Activated T-helper 1 cell treated with Interleukin-2 at 50 U/mL for 16 hours (primary cell): ENCODE results near the gene TRAIP.
A peak's percentile ranks its signal among the peaks of the same experiment; 100 is the strongest.
"Not testable (repeated sequence)": the region's sequence is repeated elsewhere in the genome, so short reads cannot be mapped to it uniquely, and the experiment has no call there.

Source experiments
- DNase-seq: peaks from one replicate; pipeline ENCODE4 v3.0.0-alpha.2; 2020; ENCODE audit warnings: low read depth

Gene TRAIP, protein sequence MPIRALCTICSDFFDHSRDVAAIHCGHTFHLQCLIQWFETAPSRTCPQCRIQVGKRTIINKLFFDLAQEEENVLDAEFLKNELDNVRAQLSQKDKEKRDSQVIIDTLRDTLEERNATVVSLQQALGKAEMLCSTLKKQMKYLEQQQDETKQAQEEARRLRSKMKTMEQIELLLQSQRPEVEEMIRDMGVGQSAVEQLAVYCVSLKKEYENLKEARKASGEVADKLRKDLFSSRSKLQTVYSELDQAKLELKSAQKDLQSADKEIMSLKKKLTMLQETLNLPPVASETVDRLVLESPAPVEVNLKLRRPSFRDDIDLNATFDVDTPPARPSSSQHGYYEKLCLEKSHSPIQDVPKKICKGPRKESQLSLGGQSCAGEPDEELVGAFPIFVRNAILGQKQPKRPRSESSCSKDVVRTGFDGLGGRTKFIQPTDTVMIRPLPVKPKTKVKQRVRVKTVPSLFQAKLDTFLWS

DNA sequence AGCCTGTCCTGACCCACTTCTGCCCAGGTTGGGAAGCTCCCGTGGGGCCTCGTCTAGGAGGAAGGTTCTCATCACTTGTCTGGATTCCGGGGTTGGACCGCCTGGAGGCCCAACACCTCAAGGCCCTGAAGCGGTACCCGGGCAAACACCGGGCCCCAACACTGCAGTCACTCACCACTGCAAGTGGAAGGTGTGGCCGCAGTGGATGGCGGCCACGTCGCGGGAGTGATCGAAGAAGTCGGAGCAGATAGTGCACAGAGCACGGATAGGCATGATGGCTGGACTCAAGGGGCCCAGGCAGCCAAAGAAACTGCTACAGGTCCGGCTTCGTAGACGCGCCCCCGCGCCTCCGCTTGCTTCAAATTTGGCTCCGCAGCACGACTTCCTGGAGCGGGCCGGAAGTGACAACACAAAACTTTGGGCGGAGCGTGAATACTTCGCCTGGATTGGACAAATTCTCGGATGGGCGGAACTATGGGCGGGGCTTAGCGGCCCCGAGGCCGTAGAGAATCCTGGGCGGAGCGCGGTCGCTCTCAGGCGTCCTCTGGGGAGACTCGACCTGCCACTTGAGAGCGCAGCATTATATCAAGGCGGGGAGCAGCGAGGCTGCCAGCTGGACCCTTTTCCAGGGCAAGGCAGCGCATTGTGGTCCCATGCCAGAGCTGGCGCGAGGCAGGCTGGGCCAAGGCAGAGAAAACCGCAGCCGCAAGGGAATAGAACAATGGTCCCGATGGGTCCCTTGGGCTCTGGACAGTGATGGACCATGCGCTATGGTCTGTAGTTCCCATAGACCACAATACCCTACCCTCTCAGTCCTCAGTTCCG is at the start of gene TRAIP:
Gene TRAIP, minus strand, starts transcription at position 384 of the 825 bp plus-strand sequence. Its CDS starts 111 bp downstream, at position 273.
- DNase-seq: peak; percentile 89

DNA sequence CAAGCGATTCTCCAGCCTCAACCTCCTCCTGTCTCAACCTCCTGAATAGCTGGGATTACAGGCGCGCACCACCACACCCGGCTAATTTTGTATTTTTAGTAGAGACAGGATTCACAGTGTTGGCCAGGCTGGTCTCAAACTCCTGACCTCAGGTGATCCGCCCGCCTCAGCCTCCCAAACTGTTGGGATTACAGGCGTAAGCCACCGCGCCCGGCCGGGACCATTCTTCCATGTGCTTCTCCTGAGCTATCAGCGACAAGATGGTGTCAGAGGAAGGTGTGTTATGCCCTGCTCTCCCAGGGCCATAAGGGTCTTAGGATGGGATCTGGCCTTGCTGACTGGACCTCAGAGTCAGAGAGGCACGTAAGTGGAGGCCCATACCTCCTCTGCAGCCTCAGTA is 48.1 kb upstream of the TRAIP start:
- DNase-seq: not testable (repeated sequence)

DNA sequence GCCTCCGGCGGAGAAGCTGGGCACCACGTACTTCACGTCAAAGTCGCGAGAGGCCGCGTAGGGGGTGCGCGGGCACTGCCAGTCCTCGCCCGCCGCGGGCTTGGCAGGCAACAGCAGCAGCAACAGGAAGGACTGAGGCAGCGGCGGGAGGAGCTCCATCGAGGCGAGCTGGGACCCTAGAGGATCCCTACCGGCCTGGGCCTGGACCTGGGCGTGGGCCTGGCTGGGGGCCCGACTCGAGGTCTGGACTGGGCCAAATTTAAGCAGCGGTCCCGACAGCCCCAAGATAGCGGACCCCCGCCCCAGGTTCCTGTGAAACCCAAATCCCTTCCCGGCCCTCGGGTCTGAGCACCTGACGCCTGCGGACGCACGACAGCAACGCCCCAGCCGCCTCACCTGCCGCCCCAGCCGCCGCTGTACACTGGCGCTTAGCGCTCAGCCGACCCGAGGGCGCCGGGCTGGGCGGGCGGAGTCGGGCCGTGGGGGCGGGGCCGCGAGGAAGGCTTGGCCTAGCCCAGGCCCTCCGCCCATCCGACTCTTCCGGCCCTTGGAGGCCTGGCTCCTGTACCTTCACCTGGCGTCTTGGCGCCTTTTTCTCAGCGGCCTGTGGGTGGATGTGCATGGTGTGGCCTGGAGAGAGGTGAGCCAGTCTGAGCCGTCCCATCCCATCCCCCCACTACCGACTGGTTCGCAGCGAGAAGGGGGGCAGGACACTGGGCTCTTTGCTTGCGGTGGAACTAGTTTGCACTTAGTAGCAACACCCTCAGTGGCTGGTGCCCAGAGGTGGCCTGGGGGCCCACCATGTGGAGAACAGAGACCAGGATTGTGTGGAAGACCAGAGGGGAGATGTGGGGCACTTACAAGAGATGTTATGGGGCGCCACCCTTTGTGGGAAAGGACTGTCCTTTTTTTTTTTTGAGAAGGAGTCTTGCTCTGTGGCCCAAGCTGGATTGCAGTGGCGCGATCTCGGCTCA is 47.4 kb upstream of the TRAIP start, which contains the start of gene MST1R:
Gene MST1R, minus strand, starts transcription at position 423 of the 974 bp plus-strand sequence. Its CDS starts 264 bp downstream, at position 159.
- peak; percentile 79 for DNase-seq

DNA sequence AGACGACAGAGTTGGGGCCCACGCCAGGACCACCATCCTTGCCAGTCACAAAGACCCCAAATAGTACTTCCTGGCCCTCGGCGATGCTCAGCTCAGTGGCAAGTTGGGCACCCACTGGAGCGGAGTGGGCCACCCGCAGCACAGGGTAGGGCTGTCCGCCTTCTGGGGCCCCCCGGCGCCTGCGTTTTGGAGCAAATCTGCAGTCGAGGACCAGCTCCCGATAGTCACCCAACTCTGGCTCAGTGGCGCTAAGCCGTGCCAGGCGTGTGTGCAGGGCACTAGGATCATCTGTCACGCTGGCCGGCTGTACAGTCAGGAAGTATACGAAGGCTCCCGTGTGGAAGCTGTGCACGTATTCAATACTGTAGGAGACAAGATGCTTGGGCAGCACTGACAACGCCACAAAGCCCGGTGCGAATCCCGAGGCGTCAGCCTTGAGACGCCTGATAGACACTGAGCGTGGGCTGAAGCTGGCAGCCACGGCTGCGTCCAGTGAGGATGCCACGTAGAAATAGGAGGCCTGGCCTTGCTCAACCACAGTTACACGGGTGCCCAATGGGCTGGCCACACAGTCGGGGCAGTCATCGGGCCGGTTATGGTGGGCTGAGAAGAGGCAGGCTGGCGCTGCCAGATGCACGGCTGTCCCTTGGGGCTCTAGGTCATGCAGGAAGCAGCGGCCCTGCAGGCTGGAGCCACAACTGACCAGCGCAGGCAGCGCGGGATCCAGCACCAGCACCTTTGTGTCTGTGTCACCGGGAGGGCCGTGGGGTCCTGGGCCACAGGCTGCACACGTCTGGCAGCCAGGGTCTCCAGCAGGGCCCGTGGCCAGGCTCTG is 46.4 kb upstream of the TRAIP start:
- DNase-seq: no peak

DNA sequence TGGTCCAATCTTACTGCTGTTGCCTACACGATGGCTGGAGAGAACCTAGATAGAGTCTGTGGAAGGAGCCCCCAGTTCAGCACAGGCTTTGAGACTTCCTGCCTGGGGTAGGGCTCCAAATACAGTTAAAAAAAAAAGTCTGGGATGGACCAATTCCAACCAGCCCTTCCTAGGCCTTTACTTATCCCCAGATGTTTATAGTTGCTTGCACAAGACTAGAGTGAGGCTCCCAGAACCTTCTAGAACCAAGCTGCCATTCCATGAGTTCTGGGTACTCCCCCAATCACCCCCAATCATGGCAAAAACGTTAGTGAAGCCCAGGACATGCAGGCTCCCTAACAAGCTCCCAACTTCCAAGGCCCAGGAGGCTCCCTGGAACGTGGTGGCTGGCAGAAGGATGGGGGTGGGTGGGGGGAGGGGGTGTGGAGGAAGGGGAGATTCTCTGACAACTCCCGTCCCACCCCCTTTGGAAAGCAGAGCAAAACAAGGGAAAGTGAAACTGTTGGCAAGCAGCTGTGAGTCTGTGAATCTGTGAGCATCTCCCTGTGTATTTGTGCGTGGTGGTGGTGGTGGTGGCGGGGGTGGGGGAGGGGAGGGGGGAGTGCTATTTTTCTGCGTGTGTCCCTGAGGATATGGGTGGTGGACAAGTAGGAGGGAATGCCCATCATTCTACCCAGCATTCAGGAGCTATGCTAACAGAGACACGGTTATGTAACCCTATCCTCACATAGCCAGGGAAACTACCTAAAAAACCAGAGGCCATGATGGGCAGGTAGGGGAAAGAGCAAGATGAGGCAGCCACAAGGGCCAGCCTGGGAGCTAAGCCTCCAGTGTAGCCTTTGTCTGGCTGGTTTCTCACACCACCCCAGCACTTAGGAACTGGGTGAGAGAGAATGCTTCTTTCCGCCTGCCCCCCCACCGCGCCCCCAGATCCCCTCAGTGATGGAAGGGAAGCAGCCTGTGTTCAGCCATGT is 45.3 kb upstream of the TRAIP start:
- DNase-seq: no peak

DNA sequence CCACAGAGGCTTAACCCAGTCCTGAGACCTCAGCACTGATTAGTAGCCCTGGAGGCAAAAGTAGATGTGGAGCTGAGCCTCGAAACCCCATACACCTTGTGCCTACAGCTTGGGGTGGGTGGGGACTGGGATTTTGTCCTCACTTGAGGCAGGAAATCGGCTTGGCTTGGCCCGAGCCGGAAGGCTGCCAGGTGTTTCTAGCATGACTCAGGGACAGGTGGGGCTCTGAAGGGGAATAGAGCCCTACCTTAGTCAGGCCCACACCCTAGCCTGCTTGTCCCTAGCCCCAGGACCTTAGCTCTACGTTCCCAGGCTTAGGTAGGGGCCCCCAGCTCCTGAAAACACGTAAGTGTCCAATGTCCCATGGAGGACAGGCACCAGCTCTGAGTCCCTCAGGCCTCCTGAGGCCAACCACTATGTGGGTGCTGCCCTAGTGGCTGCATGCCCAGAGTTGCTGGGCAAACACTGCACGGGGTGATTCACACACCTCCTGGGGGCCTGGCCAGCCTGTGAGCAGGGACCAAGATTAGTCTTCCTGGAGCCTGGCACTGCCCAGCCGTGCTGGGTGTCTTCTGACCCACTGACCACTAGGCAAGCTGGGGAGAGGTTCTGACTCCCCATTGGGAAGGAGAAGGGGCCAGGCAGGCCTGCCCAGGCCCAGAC is 44.3 kb upstream of the TRAIP start:
- no peak for DNase-seq

DNA sequence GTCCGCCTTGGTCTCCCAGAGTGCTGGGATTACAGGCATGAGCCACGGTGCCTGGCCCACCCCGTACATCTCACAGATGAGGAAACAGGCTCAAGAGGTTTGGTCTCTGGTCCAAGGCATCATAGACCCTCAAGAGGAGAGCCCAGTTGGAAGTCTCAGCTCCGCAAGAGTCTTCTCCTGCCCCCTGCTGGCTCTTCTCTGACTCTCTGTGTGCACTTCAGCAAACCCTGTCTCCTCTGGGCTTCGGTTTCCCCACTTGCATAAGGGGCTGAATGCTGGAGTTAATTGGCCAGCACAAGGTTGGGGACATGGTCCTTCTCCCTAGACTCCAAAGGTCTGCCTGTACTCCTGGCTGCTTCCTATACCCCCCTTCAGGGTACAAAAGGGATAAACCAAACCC is 43.5 kb upstream of the TRAIP start:
- DNase-seq: no peak

DNA sequence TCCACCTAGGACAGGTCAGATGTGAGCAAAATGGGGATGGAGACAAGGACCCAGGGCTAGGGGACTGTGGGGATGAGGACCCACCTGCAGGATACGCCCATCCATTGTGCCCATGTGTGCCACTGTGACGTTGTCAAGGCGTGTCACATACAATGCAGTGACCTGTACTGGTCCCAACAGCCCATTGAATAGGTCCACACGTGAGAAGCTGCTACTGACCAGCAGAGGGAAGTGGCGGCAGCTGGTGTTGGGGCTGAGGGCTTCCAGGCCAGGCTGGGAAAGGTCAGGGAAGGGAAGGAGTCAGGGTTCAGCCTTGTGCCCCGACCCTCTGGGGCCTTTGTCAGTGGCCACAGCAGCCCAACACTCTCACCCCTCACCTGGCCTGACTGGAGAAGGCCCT is 42.6 kb upstream of the TRAIP start:
- DNase-seq: no peak

DNA sequence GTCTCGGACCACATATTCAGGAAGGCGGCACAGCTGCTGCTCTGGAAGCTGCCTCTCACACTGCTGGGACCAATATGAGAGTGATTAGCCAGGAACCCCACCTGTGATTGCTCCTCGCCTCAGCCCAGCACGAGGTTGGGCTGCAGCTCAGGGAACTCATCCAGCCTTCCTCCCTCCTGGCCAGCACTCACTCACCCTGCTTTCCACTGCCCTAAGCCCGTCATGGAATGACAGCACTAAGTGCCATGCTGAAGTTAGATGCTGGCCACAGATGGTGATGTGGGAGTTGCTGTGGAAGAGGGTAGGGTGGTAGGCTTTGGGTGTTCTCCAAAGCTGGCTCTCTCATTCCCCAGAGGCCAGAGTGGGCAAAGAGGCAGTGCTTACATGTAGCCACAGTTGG is 40.0 kb upstream of the TRAIP start:
- no peak for DNase-seq

DNA sequence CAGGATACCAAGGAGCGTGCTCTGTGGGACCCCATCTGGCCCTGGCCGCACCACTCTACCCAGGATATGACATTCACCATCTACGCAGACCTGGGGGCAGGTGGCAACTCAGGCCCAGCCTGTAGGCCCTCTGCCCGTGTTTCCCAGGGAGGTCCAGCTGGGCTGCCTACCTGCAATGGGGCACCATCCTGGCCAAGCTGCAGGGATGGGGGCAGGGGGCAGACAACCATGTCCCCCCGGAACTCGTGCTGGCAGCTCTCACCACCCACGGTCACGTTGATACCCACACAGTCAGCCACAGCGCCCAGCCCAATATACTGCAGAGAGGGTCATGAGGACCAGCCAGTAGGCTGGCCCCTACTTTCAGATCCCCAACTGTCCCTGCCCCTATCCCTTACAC is 39.4 kb upstream of the TRAIP start:
- DNase-seq: no peak

DNA sequence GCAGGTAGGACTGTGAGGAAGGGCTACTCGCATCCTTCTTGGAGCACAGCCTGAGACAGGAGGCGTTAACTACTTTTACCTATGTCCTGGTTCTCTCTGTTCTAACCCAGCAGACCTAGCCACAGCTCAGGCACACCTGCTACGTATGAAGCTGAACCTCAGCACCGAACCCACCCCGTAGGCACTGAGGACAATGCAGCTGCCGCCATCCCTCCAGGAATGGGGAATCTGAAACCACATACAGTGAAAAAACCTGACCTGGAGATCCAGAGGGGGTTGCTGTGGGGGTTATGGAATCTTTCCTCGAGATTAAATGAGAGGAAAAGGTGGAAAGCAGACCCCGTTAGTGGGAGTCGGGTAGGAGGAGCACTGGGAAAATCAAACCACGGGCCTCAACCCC is 32.9 kb upstream of the TRAIP start:
- DNase-seq: no peak

DNA sequence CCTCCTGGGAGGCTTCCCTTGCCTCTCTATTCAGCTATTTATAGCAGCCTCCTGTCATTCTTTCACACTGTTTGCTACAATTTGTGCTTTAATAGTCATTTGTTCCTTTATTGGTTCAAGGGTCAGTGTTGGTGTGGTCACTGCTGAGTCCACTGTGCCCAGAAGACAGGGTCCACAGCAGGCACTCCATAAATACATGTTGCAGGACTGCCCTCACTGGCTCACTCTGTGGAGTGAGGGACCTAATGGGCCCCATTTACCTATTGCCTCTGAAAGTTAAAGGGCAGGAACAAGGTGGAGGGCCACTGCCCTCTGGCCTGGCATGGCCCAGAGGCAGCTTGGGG is 30.5 kb upstream of the TRAIP start:
- no peak for DNase-seq

DNA sequence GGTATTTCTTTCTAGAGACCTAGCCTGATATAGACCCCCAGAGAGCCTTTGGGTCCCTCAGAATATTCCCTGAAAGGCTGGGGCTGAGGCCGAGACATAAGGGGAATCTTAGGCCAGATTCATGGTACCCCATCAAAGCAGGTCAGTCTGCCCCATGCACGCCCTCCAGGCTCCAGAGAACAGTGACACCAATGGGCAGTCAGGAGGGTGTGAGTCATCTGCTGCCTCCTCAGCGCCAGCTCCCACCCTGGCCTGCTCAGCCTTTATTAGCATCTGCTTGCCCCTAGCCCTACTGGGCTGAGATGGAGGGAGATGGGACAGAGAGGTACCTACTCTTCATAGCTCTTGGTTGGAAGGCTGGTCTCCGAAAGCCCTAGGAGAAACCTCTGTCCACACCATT is 27.6 kb upstream of the TRAIP start:
- DNase-seq: no peak

DNA sequence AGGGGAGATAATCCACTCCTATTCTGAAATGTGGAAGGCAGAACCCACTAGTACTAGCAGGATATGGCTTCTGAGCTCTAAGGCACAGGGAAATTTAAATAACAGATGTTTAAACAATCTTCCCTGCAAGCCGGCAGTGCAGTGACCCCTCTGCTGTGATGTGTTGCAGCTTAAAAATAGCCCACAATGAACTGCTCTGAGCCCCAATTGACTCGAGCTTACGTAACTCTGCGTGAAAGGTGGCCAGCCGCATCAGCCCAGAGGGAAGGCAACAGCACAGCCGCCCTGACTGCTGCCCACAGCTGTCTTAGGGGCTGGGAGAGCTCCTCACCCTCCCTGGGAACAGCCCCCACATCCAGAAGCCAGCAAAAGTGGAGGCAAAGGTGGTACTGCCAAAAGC is 25.8 kb upstream of the TRAIP start:
- no peak for DNase-seq

DNA sequence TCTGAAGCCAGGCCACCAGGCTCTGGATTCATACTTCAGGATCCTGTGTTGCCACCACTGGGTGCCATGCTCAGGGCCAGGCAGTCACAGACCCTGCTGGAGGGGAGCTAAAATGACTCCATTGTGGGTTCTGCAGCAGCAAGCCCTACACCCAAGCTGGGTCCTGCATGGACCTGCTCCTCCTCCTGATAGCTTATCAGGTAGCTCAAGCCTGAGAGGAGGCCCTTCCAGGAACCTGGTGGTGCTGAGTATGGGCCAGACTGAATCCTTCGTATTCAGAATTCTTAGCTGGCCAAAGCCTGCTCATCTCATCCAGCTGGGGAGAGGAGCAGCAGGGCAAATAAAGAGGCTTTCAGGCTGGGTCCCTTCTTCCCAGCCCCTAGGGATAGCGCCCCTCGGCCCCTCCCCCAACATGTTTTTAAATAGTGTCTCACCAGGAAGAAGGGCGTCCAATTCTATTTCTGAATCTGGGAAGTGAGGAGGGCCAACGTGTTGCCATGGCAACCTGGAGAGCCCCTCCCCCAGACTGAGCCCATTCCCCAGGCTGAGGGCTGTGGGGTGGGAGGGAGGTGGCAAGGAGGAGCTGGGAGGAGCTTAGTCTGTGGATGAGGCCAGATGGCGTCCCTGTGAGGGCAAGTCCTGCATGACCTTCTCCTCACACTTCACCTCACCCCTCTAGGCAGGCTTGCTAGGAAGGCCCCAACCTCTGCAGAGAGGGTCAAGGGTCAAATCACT is 24.4 kb upstream of the TRAIP start:
- no peak for DNase-seq

DNA sequence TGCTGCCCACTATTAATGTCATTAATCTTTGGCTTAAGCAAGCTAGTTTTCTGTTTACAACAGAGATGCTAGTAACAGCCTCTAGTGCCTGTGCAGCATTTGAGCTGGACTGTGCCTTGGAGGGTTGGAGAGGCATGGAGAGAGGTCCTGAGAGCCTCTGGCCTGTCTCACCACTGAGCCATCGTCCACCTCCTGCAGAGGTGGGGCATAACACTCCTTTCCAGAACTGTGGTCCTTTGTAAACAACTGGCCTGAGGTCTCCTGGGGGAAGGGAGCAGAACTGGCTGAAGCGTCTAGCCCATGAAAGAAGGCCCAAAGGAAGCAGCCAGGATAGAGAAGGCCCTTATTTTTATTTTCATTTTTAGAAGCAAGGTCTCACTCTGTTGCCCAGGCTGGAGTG is 23.4 kb upstream of the TRAIP start:
- no peak for DNase-seq

DNA sequence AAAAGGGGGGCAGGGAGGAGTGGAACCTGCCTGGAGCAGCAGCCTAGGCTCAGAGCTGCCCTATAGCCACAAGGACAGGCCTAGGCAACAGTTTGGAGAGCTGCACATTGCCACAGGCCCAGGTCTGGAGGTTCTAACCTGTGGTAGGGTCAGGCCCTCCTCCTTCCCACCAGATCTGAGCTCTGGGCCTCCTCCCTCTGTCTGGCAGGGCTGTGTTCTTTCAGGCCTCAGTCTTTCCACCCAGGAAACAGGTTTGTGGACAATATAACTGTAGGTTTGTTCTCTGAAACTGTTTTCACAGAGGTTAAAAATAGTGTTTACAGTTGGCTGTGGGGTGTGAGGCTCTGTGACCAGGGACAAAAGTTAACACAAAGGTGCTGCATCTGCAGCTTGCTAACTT is 22.3 kb upstream of the TRAIP start:
- DNase-seq: no peak

DNA sequence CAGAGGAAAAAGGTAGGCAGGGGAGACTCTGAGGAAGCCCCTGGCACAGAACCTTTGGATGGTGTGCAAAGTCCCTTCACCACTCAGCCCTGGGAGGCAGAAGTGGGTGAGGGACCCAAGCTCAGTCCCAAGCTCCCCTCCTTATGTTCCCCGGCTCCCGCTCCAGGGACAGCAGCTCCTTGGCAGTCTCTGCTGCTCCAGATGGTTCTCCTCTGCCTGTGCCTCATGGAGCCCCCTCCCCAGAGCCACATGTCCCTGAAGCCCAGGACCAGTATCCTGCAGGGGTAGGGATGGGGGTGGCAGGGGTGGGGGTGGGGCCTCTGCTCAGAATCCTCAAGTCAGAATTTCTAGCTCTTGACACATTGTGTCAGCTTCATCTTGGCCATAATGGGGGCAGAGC is 21.4 kb upstream of the TRAIP start:
- DNase-seq: no peak

DNA sequence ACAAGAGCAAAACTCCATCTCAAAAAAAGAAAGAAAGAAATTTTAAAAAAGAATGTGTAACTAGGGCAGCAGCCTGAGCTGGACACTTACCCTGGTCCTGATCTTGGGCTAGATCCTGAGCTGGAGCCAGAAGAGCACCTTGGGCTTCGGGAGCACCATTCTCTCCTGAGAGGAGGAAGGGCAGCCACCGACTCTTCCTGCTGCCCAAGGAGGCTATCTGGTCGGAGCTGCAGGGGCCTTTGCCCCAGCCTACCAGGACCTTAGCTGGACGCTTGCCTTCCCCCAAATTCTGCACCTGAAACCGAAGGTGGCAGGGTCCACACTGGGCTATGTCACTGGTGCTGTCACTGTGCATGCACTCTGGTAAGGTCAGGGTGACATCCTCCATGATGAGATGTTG is 20.2 kb upstream of the TRAIP start:
- no peak for DNase-seq
